HG03439 (cell line): ENCODE measurements around the gene POTEI.
"Not testable (repeated sequence)": the region's sequence is repeated elsewhere in the genome, so short reads cannot be mapped to it uniquely, and the experiment has no call there.

ENCODE experiments used
- ATAC-seq: cut with Tn5 transposase; IDR thresholded peaks from one replicate; pipeline ENCODE4 v1.9.1; 2021; ENCODE audit warnings: mild to moderate bottlenecking, moderate library complexity; ENCODE audit not compliant: unreplicated experiment

POTEI gene

GRCh38 chr2:130509228-130509627 is at the start of gene POTEI:
Gene POTEI, minus strand, starts transcription at chr2:130509328. Its CDS starts 93 bp downstream, at chr2:130509235.
- not testable (repeated sequence) for ATAC-seq

DNA sequence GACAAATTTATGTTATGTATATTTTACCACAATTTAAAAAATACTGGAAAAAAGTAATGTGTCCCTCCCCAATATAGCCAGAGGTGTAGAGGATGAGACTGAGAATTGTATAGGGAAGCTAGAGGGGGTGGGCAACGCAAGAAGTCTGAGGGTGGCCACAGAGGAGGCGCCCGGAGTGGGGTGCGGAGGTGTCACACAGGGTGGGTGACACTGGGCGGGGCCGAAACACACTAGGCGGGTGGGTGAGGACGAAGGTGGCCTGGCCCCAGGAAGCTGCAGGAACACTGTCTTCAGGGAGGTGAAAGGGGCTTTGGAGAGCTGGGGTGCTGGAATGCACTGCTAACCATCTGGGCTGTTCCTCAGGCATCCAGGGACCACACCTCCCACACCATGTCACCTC is 47.3 kb upstream of the POTEI start:
- not testable (repeated sequence) for ATAC-seq

- not testable (repeated sequence) for ATAC-seq
Observed at GRCh38 chr2:130554178-130554577, 45.0 kb upstream of the POTEI start.

DNA sequence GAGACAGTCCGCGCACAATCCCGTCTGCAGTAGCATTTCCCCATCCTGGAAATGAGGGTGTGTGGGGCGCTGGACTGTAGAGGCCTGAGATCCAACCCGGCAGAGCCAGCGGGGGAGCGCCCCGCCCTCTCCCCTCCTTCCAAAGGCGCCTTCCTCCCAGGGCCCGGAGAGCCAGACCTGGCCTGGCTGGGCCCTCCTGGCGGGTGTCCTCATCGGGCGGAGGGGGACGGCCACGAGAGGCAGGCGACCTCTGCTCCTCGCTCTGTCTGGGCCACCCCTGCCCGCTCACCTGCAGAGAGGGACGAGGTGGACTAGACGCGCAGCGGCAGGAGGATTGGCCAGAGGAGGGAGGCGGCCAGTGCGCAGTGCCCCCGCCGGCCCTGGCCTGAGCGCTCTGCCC is 40.3 kb upstream of the POTEI start:
- not testable (repeated sequence) for ATAC-seq

- ATAC-seq, result not testable (repeated sequence)
Observed at GRCh38 chr2:130548418-130548817, 39.3 kb upstream of the POTEI start.

- ATAC-seq, result not testable (repeated sequence)
Observed at GRCh38 chr2:130544978-130545377, 35.9 kb upstream of the POTEI start.

DNA sequence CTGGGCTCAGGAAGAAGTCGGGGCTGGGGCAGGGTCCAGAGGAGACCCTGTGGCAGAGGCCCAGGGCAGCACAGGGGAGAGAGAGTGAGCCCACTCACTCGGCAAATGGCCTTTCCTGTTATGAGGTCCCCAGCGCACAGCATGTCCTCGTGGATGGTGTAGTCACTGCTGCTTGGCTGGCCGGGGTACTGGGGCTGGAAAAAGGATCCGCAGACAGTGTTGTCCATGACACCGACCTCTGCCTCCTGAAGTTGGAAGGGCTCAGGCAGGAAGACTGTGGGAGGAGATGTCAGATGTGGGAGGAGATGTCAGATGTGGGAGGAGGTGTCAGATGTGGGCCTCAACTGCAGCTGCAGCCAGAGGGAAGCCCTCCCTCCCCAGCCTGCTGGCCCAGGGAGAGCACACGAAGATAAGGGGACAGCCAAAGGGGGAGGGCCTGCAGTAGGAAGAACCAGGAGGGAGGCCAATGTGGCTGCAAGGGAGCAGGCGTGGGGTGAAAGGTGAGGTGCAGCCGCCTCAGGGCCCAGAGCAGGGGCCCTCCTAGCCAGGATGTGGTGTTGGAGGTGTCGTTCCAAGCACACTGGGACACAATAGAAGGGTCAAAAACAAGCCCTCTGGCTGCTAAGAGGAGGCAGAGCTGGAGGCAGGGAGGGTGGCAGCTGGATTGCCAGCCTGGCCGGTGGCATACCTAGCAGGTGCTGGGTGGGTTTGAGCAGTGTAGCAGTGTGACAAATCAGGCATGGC is 34.8 kb upstream of the POTEI start:
- not testable (repeated sequence) for ATAC-seq

GRCh38 chr2:130542789-130543188 is 33.7 kb upstream of the POTEI start:
- ATAC-seq, result not testable (repeated sequence)

DNA sequence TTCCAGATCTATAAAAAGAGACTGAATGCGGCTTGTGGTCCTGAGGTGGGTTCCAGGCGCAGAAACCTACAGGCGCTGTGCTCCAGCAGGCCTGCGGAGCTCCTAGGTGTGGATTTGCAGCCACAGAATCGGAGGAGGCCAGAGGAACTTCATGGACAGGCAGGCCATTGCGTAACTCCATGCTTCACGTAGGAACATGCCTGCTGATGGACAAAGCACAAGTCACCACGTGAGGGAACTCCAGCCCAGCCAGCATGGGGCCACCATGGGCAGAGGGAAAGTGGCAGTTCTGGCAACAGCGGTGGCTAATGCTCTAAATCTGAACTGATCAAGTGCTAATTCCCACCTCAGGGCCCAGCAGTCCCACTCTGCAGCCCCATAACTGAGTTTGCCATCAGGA is 29.1 kb upstream of the POTEI start:
- not testable (repeated sequence) for ATAC-seq

GRCh38 chr2:130536654-130537053 is 27.5 kb upstream of the POTEI start:
- ATAC-seq, result not testable (repeated sequence)

GRCh38 chr2:130531672-130532071 is 22.5 kb upstream of the POTEI start:
- peak; percentile 41 for ATAC-seq

- ATAC-seq, result peak; percentile 97
Observed at GRCh38 chr2:130531225-130531624, 22.1 kb upstream of the POTEI start.

GRCh38 chr2:130530212-130530611 is 21.1 kb upstream of the POTEI start:
- not testable (repeated sequence) for ATAC-seq

DNA sequence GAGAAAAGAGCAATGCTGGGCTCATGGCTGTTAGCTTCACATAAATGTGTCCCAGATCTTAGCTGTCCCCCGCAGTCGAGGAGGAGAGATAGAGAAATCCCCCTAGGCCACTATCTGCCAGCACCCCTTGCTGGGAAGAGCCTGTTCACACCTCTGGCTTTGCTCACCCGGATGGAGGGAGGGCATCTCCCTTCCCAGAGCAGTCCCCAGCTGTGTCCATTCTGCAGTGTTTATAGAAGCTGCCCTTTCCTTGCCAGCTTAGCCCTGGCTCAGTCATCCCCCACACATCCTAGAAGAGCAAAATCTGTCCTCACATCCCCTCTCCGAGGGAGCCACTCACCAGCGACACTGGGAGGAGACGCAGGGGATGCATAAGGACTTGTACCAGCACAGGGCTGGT is 20.4 kb upstream of the POTEI start:
- not testable (repeated sequence) for ATAC-seq

DNA sequence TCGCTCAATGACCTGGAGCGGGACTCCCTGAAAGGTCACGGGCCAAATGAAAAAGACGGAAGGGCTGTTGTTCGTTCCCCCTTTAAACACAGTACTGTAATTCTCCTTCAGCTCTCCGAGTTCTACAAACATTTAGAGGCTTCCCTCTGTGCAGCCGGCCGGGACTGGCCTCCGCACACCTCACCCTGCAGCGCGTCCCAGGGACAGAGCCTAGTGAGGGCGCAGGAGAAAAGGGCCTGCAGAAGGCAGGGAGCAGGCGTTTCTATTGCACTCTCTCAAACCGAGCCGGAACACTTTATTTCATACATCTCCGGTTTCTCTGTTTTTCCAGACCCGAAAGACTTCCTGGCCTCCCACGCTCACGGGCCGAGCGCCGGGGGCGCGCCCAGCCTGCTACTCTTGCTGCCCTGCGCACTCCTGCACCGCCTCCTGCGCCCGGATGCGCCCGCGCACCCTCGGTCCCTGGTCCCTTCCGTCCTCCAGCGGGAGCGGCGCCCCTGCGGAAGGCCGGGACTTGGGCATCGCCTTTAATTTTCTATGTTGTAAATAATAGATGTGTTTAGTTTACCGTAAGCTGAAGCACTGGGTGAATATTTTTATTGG is 18.3 kb upstream of the POTEI start:
- not testable (repeated sequence) for ATAC-seq

DNA sequence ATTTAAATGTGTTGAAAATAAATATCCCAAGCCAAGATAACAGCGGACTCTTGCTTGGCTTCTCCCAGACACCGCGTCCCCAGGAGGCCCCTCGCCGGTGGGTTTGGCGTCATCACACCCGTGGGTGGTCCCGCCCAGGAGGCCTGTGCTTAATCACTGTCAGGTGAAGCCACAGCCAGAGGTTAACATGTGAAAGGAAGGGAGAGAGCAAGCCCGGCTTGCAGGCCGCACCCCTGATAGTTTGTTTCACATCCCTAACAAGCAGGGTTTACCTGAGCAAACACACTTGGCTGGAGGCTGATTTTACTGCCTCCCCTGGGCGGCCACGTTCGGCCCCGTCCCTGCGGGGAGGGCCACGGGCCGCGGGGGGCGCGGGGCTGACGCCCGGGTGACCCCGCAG is 13.3 kb upstream of the POTEI start:
- ATAC-seq, result not testable (repeated sequence)

- ATAC-seq, result not testable (repeated sequence)
Observed at GRCh38 chr2:130520992-130521391, 11.9 kb upstream of the POTEI start, which contains the start of gene CFC1B. Gene CFC1B, plus strand, starts transcription at chr2:130521222. Its CDS starts 263 bp downstream, at chr2:130521485.

- ATAC-seq, result not testable (repeated sequence)
Observed at GRCh38 chr2:130518516-130519106, 9.5 kb upstream of the POTEI start.

DNA sequence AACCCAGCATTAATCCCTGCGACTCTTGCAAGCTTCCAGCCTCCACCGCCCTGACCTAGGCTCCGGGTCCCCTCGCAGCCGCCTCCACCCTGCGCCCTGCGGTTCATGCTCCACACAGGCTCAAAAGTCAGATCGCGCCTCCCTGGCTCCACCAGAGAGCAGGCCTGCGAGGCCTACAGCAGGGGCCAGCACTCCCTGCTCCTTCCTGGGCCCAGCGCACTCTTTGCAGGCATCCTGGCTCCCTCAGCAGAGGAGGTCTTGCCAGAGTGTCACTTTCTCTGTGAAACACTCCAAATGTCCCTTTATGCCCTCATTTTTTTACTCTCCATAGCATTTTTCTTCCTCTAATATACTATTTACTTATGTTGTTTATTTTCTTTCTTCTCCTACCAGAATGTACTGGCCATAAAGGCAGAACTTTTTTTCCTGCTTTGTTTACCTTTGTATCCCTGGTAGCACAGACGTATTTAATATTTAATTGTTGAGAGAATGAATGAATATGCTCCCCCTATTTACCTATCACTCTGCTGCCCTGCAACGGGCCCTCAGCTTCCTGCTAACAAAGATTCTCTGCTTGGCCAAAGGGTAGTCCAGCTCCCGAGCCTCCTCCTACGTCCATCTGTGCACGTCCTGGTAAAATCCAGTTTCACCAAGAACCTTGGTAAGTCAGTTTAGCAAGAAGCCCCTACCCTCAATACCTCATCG is 2.8 kb upstream of the POTEI start:
- not testable (repeated sequence) for ATAC-seq

GRCh38 chr2:130510807-130511746 is 1.9 kb upstream of the POTEI start:
- not testable (repeated sequence) for ATAC-seq
